Measurements from ENCODE around the gene EPS8. TPM values are rescaled to one million over a fixed set of nuclear protein-coding genes. Genes with fewer than 3 reads are reported as not detected.

EPS8 gene
- polyA plus RNA-seq, 1 donor from 2014 or later, result 1.6 TPM

- Mint-ChIP-seq H3K9me3 (no peaks in the 10 kb centered on the region), H3K27ac (no peak overlapping the region), H3K27me3 (no peaks in the 10 kb centered on the region), H3K4me1 (peaks cover 0 to 5% (median 0%) of the 10 kb centered on the region in 3 donors), H3K36me3 (peaks cover 5% of the 10 kb centered on the region), H3K4me3 (no peak overlapping the region)
Measured at GRCh38 chr12:15596174-15596573, 193.0 kb downstream of the EPS8 start.

DNA sequence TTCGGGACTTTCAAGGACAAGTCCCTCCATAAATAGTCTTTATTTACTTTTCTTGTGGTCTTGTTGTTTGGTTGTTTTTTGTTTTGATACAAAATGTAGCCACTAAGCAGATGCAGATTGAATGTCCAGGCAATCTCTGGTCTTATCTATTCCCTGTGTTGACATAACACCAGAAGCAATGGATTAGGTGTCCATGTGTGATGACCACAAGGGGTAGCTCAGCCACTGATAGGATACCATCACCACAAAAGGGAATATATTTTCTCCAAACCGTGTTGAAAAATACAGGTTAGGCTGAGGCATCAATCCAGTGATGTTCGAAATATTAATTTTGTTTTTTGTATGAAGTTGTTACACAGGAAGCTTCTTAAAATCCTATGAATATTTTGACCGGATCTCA, 196.3 kb downstream of the EPS8 start:
- Mint-ChIP-seq H3K4me1 (peaks cover 4 to 10% (median 6%) of the 10 kb centered on the region in 3 donors), H3K27ac (no peak overlapping the region), H3K27me3 (no peaks in the 10 kb centered on the region), H3K4me3 (no peak overlapping the region), H3K9me3 (no peaks in the 10 kb centered on the region), H3K36me3 (peaks cover 10% of the 10 kb centered on the region)

DNA sequence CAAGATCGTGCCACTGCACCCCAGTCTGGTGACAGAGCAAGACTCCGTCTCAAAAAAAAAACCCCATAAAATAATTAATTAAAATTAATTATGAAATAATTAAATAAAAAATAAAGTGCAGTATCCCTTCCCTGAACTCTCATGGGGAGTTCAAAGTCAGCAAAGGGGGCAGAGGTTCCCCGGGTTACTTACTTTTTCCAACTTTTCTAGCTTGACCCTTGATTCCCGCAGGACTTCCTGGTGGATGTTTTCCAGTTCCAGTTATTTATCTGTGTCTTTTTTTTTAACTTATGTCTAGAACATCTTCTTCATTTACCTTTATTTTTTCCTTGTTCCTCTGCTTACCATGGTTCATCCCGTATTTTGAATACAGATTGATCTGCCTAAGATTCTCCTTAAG, 197.4 kb downstream of the EPS8 start:
- H3K27me3 Mint-ChIP-seq, result no peaks in the 10 kb centered on the region
- H3K9me3 Mint-ChIP-seq, result no peaks in the 10 kb centered on the region
- H3K27ac Mint-ChIP-seq, result no peak overlapping the region
- peaks cover 10% of the 10 kb centered on the region for H3K36me3 Mint-ChIP-seq
- peaks cover 4 to 7% (median 6%) of the 10 kb centered on the region in 3 donors for H3K4me1 Mint-ChIP-seq
- no peak overlapping the region for H3K4me3 Mint-ChIP-seq

- H3K36me3 Mint-ChIP-seq, result peaks cover 7% of the 10 kb centered on the region
- peaks cover 4 to 7% (median 6%) of the 10 kb centered on the region in 3 donors for H3K4me1 Mint-ChIP-seq
- H3K27me3 Mint-ChIP-seq, result no peaks in the 10 kb centered on the region
- H3K9me3 Mint-ChIP-seq, result no peaks in the 10 kb centered on the region
- H3K4me3 Mint-ChIP-seq, result peak overlapping the region; percentile 3 to 75 (median 34)
- H3K27ac Mint-ChIP-seq, result peak overlapping the region in 2 of 3 donors; percentile 19 to 74
Measured at GRCh38 chr12:15590180-15590826, 198.9 kb downstream of the EPS8 start.

GRCh38 chr12:15589328-15590032, 199.7 kb downstream of the EPS8 start:
- Mint-ChIP-seq H3K27ac (no peak overlapping the region), H3K27me3 (no peaks in the 10 kb centered on the region), H3K4me1 (peaks cover 4 to 7% (median 7%) of the 10 kb centered on the region in 3 donors), H3K36me3 (peaks cover 7% of the 10 kb centered on the region), H3K4me3 (peak overlapping the region in 1 of 4 donors; percentile 58), H3K9me3 (no peaks in the 10 kb centered on the region)

DNA sequence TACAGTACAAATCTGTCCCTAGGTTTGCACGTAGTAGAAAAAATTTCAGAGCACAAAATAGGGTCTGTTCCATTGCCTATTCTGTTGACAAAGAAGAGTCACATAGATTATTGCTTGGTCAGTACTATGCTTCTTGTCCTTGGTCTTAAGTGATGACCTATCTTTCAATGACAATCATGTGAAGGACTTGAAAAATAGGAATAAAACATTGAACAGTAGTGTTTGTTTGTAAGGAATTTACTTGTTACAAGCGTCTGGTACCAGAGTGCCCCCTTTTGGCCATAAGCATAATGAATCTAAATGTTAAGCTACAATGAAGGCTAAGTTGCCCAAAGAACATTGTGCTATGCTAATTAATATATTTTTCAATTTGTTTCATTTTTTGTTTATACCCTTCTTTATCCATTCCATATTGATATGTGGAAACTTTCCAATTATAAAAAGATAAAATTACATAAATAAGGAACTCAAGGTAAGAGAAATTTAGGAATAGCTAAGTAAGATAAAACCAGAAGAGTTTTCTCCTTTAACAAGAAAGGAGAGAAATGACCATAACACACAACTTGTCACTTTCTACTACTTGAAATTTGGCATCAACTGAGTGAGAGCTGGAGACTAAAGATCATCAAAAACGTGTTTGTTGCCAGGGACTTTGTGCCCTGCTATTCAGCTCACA, 204.7 kb downstream of the EPS8 start:
- H3K27me3 Mint-ChIP-seq, result no peaks in the 10 kb centered on the region
- H3K4me1 Mint-ChIP-seq, result peaks cover 0 to 3% (median 2%) of the 10 kb centered on the region in 3 donors
- H3K27ac Mint-ChIP-seq, result peak overlapping the region in 1 of 3 donors; percentile 84
- H3K9me3 Mint-ChIP-seq, result no peaks in the 10 kb centered on the region
- H3K4me3 Mint-ChIP-seq, result no peak overlapping the region
- peaks cover 11% of the 10 kb centered on the region for H3K36me3 Mint-ChIP-seq

- no peak overlapping the region for H3K4me3 Mint-ChIP-seq
- no peaks in the 10 kb centered on the region for H3K9me3 Mint-ChIP-seq
- peak overlapping the region in 1 of 3 donors; percentile 84 for H3K27ac Mint-ChIP-seq
- H3K36me3 Mint-ChIP-seq, result peaks cover 11% of the 10 kb centered on the region
- peaks cover 0 to 3% (median 2%) of the 10 kb centered on the region in 3 donors for H3K4me1 Mint-ChIP-seq
- H3K27me3 Mint-ChIP-seq, result no peaks in the 10 kb centered on the region
Measured at GRCh38 chr12:15583804-15584203, 205.4 kb downstream of the EPS8 start.

DNA sequence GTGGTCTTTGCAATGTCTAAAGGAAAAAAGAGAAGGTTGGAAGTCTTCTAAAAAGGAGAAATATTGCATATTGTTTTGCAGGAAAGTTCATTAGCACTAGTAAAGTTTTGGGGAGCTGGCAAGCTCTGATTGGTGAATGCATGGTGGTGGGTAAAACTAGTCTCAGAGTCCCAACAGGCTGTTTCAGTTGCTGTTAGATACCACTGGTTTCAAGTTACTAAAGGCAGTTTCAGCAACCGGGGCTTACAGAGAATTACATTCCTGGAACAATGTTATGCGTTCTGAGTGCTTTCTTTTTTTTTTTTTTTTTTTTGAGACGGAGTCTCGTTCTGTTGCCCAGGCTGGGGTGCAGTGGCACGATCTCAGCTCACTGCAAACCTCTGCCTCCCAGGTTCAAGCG, 208.2 kb downstream of the EPS8 start:
- no peak overlapping the region for H3K27ac Mint-ChIP-seq
- peaks cover 0 to 3% (median 2%) of the 10 kb centered on the region in 3 donors for H3K4me1 Mint-ChIP-seq

DNA sequence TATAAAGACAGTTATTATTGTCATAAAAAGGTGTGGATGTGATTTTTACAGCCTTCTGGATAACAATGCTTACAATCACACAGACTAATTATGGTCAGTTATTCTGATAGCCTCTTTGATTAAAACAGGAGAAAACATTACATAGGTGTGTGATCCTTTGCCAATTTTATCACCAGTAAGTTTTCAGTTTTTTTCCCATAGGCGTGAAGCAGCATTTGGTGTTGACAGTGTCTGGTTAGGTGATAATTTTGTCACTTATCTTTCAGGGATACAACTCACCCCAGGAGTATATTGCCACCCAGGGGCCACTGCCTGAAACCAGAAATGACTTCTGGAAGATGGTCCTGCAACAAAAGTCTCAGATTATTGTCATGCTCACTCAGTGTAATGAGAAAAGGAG, 208.8 kb downstream of the EPS8 start:
- Mint-ChIP-seq H3K9me3 (no peaks in the 10 kb centered on the region), H3K4me3 (no peak overlapping the region), H3K27me3 (no peaks in the 10 kb centered on the region), H3K4me1 (peaks cover 0 to 3% (median 2%) of the 10 kb centered on the region in 3 donors), H3K36me3 (peaks cover 15% of the 10 kb centered on the region), H3K27ac (no peak overlapping the region)

More for the DNA sequence above, 208.2 kb downstream of the EPS8 start:
- Mint-ChIP-seq H3K27me3 (no peaks in the 10 kb centered on the region), H3K4me3 (no peak overlapping the region), H3K9me3 (no peaks in the 10 kb centered on the region), H3K36me3 (peaks cover 15% of the 10 kb centered on the region)

DNA sequence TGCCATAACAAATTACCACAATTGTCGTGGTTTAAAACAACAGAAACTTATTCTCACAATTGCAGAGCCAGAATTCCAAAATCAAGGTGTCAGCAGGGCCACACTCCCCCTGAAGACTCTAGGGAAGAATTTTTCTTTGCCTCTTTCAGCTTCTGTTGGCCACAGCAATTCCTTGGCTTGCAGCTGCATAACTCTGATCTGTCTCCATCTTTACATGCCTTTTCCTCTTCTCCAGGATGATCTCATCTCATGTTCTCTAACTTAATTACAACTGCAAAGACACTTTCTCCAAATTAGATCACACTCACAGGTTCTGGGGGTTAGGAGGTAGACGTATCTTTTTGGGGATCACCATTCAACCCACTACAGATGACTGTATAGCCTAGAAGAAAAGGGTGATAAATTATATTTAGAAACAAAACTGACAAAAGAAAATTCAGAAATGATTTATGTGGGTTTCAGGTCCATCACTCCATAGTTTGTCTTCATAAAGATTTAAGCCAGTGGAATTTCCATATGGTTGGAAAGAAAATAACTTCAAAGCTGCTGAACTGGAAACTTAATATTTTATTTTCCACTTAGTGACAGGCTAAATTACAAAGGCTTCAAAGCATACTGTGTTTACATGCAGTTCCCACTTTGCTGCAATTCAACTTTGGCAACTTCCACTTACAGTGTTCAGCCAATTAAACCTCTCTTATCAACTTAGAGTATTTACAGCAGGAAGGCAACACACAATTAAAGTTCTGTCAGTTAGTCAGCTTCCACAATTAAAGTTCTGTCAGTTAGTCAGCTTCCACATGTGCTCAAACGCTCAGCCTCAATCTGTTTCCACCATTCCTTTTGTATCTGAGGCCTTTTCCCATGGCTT, 213.3 kb downstream of the EPS8 start:
- H3K9me3 Mint-ChIP-seq, result no peaks in the 10 kb centered on the region
- no peak overlapping the region for H3K4me3 Mint-ChIP-seq
- no peak overlapping the region for H3K27ac Mint-ChIP-seq
- H3K27me3 Mint-ChIP-seq, result no peaks in the 10 kb centered on the region
- peaks cover 6 to 7% (median 7%) of the 10 kb centered on the region in 3 donors for H3K4me1 Mint-ChIP-seq
- peaks cover 13% of the 10 kb centered on the region for H3K36me3 Mint-ChIP-seq

DNA sequence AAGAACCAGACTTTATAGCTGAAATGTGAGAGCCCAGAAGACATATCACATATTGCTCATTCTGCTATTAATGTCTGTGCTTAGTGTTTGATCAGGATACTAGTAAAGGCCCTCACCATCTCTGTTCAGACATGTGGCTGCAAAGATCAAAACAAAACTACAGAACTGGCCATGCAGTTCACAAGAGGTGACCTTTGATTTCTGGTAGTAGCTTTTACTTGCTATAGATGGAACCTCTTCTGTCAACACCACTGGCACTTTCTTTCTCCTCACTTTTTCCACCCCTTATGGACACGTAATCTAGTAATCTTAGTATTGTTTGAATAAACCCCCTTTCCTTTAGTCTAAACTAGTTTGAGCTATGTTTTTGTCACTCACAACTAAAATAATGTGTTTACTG, 214.8 kb downstream of the EPS8 start:
- no peaks in the 10 kb centered on the region for H3K27me3 Mint-ChIP-seq
- no peak overlapping the region for H3K4me3 Mint-ChIP-seq
- peaks cover 18 to 22% (median 22%) of the 10 kb centered on the region in 3 donors for H3K4me1 Mint-ChIP-seq

More for the DNA sequence above, 214.8 kb downstream of the EPS8 start:
- peaks cover 9% of the 10 kb centered on the region for H3K36me3 Mint-ChIP-seq
- no peak overlapping the region for H3K27ac Mint-ChIP-seq
- H3K9me3 Mint-ChIP-seq, result no peaks in the 10 kb centered on the region

Other genes starting within 250 kb of the EPS8 start
- gene STRAP, start 93.0 kb upstream of the EPS8 start, polyA plus RNA-seq, result 95.2 TPM
- 29.9 TPM for gene DERA, start 121.9 kb upstream of the EPS8 start, polyA plus RNA-seq

Data from IgD-negative memory B cell (primary cell).